Glutamatergic neuron (in vitro differentiated cells): ENCODE results near the gene ZNF653. TPM values are rescaled to one million over a fixed set of nuclear protein-coding genes. Genes with fewer than 3 reads are reported as not detected.
"Not testable (repeated sequence)": the region's sequence is repeated elsewhere in the genome, so short reads cannot be mapped to it uniquely, and the experiment has no call there.

Source experiments
- DNase-seq: peaks from one replicate; pipeline ENCODE4 v3.0.0; 2022
- H3K27ac Mint-ChIP-seq: one replicate; pipeline ENCODE4 v1.8.0; 2020; ENCODE audit warnings: mild to moderate bottlenecking, mixed read lengths, inconsistent platforms; ENCODE audit not compliant: unreplicated experiment
- H3K27me3 Mint-ChIP-seq: one replicate; pipeline ENCODE4 v1.8.0; 2020; ENCODE audit warnings: mild to moderate bottlenecking, moderate library complexity, mixed read lengths, inconsistent platforms; ENCODE audit not compliant: unreplicated experiment
- H3K36me3 Mint-ChIP-seq: one replicate; pipeline ENCODE4 v1.8.0; 2020; ENCODE audit warnings: mild to moderate bottlenecking, mixed read lengths, inconsistent platforms; ENCODE audit not compliant: unreplicated experiment
- H3K4me1 Mint-ChIP-seq: one replicate; pipeline ENCODE4 v1.8.0; 2020; ENCODE audit warnings: mild to moderate bottlenecking, low read depth, mixed read lengths, inconsistent platforms; ENCODE audit not compliant: unreplicated experiment
- H3K4me3 Mint-ChIP-seq: one replicate; pipeline ENCODE4 v1.8.0; 2020; ENCODE audit warnings: mild to moderate bottlenecking, mixed read lengths, inconsistent platforms; ENCODE audit not compliant: unreplicated experiment
- H3K9me3 Mint-ChIP-seq: one replicate; pipeline ENCODE4 v1.8.0; 2020; ENCODE audit warnings: mild to moderate bottlenecking, moderate library complexity, mixed read lengths, inconsistent platforms; ENCODE audit not compliant: unreplicated experiment
- total RNA-seq: library from RNA; stranded (reverse); fragmentation: NEBNext Ultra II Directional; extraction: Animal tissue kit (Norgen Biotek cat#: 25700); gene quantifications from one replicate; pipeline ENCODE4 v1.2.1, GENCODE V29; 2021; ENCODE audit not compliant: unreplicated experiment
- TF ChIP-seq, protein P1 (sequence below): fragments of 200-600 bp; sonication (generic); IDR thresholded peaks from one replicate; pipeline ENCODE4 v1.5.0; 2021; ENCODE audit not compliant: partially characterized antibody, unreplicated experiment

ZNF653 gene
- total RNA-seq, 1 donor from 2014 or later: 19.2 TPM

DNA sequence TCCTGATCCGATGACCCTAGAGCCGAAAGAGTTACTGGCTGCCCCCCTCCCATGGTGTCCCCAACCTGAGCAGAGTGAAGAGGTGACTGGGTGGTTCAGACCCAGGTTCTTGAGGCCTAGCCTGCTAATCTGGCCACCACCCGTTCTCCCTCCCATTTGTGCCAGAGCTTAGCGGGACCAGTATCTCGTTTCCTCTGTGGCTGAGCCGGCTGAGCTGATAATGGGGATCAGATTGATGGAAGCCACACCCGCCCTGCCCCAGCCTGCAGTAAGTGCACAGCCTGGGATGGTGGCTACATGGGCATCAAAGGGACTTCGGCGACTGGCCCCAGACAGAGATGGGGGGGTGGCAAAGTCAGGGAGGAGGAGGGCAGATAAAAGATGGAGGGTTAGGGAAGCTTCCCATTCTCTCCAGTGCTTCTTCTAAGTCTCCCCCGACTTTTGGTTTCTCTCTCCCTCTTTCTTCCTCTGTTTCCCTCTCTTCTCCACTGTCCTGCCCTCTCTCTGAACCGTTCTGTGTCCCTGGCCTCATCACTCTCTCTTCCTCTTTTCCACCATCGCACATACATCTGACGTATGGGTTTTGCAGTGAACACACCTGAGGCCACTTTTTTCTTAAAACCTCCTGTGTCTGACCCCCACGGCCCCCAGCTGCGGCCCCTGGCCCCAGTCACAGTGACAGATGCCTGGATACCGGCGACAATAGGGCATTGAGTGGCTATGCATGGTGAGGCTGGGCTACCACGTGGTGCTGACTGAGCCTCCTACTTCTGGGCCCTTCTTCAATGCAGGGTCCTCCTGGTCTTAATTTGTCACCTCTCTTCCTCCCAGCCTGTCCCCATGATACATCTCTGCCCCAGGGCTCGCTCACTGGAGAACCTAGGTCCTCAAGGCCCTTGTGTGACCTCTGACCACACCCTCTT is 27.2 kb downstream of the ZNF653 start:
- Mint-ChIP-seq H3K4me3 (peak overlapping the region; percentile 90), H3K27ac (peak overlapping the region; percentile 99), H3K9me3 (peaks cover 31% of the 10 kb centered on the region), H3K4me1 (peaks cover 24% of the 10 kb centered on the region), H3K27me3 (peaks cover 28% of the 10 kb centered on the region), H3K36me3 (peaks cover 10% of the 10 kb centered on the region)
- TF ChIP-seq, protein P1, sequence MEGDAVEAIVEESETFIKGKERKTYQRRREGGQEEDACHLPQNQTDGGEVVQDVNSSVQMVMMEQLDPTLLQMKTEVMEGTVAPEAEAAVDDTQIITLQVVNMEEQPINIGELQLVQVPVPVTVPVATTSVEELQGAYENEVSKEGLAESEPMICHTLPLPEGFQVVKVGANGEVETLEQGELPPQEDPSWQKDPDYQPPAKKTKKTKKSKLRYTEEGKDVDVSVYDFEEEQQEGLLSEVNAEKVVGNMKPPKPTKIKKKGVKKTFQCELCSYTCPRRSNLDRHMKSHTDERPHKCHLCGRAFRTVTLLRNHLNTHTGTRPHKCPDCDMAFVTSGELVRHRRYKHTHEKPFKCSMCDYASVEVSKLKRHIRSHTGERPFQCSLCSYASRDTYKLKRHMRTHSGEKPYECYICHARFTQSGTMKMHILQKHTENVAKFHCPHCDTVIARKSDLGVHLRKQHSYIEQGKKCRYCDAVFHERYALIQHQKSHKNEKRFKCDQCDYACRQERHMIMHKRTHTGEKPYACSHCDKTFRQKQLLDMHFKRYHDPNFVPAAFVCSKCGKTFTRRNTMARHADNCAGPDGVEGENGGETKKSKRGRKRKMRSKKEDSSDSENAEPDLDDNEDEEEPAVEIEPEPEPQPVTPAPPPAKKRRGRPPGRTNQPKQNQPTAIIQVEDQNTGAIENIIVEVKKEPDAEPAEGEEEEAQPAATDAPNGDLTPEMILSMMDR: no peak
- no peak for DNase-seq

GRCh38 chr19:11475861-11476260 is 29.8 kb downstream of the ZNF653 start:
- Mint-ChIP-seq H3K9me3 (peaks cover 25% of the 10 kb centered on the region), H3K4me3 (peak overlapping the region; percentile 85), H3K27ac (peak overlapping the region; percentile 72), H3K4me1 (peaks cover 30% of the 10 kb centered on the region), H3K27me3 (peaks cover 23% of the 10 kb centered on the region), H3K36me3 (peaks cover 15% of the 10 kb centered on the region)
- TF ChIP-seq, protein P1: no peak
- no peak for DNase-seq

- not testable (repeated sequence) for H3K4me3 Mint-ChIP-seq, H3K27ac Mint-ChIP-seq
- H3K27me3 Mint-ChIP-seq: peaks cover 23% of the 10 kb centered on the region
Observed at GRCh38 chr19:11475343-11475742, 30.3 kb downstream of the ZNF653 start.

GRCh38 chr19:11473725-11474124 is 31.9 kb downstream of the ZNF653 start:
- H3K27ac Mint-ChIP-seq: peak overlapping the region; percentile 34
- peaks cover 33% of the 10 kb centered on the region for H3K4me1 Mint-ChIP-seq
- DNase-seq: no peak
- peak overlapping the region; percentile 37 for H3K4me3 Mint-ChIP-seq
- peaks cover 22% of the 10 kb centered on the region for H3K9me3 Mint-ChIP-seq
- H3K27me3 Mint-ChIP-seq: peaks cover 17% of the 10 kb centered on the region
- H3K36me3 Mint-ChIP-seq: peaks cover 9% of the 10 kb centered on the region
- TF ChIP-seq, protein P1: no peak

More at GRCh38 chr19:11475343-11475742, 30.3 kb downstream of the ZNF653 start:
- DNase-seq: not testable (repeated sequence)
- Mint-ChIP-seq H3K9me3 (peaks cover 25% of the 10 kb centered on the region), H3K36me3 (peaks cover 15% of the 10 kb centered on the region), H3K4me1 (peaks cover 30% of the 10 kb centered on the region)

GRCh38 chr19:11468266-11468845 is 37.3 kb downstream of the ZNF653 start:
- not testable (repeated sequence) for DNase-seq, H3K27me3 Mint-ChIP-seq, H3K36me3 Mint-ChIP-seq
- peak overlapping the region; percentile 60 for H3K27ac Mint-ChIP-seq
- H3K4me3 Mint-ChIP-seq: peak overlapping the region; percentile 61
- H3K4me1 Mint-ChIP-seq: peaks cover 24% of the 10 kb centered on the region
- H3K9me3 Mint-ChIP-seq: peaks cover 12% of the 10 kb centered on the region
